GM23338 (cell line): Measurements from ENCODE around the gene MEGF11. TPM values are rescaled to one million over a fixed set of nuclear protein-coding genes. Genes with fewer than 3 reads are reported as not detected.

Source experiments
- ATAC-seq: fragments of 200-7000 bp; cut with Tn5 transposase; 3 replicates; pipeline ENCODE4 v1.9.1; 2020
- DNase-seq: peaks from one replicate; pipeline ENCODE4 v3.0.0-alpha.2; 2015; ENCODE audit warnings: low spot score
- H2AFZ ChIP-seq: fragments of 200-600 bp; sonication (generic); 2 replicates; pipeline ENCODE4 v1.8.0; 2016; ENCODE audit warnings: antibody characterized with exemption, mild to moderate bottlenecking, moderate library complexity
- H3F3A ChIP-seq: fragments of 200-600 bp; sonication (generic); replicated peaks from 2 replicates; pipeline ENCODE4 v1.8.0; 2017; ENCODE audit warnings: antibody characterized with exemption, mixed run types, low read depth
- H3K27ac ChIP-seq: fragments of 200-600 bp; sonication (generic); 2 replicates; pipeline ENCODE4 v1.6.1; 2016; ENCODE audit warnings: low read depth
- H3K27me3 ChIP-seq: fragments of 200-600 bp; sonication (generic); 2 replicates; pipeline ENCODE4 v1.8.0; 2016; ENCODE audit warnings: mild to moderate bottlenecking, mixed run types, moderate library complexity; ENCODE audit not compliant: insufficient read depth
- H3K36me3 ChIP-seq: fragments of 200-600 bp; sonication (generic); 2 replicates; pipeline ENCODE4 v1.8.0; 2016; ENCODE audit warnings: mild to moderate bottlenecking; ENCODE audit not compliant: insufficient read depth
- H3K4me1 ChIP-seq: fragments of 200-600 bp; sonication (generic); 2 replicates; pipeline ENCODE4 v1.8.0; 2016; ENCODE audit warnings: mild to moderate bottlenecking, moderate library complexity; ENCODE audit not compliant: insufficient read depth
- H3K4me2 ChIP-seq: fragments of 200-600 bp; sonication (generic); 2 replicates; pipeline ENCODE4 v1.7.1; 2017; ENCODE audit warnings: mixed run types
- H3K4me3 ChIP-seq: fragments of 200-600 bp; sonication (generic); 2 replicates; pipeline ENCODE4 v1.6.1; 2016; ENCODE audit warnings: mixed run types
- H3K79me2 ChIP-seq: fragments of 200-600 bp; sonication (generic); replicated peaks from 2 replicates; pipeline ENCODE4 v1.8.0; 2017; ENCODE audit warnings: mild to moderate bottlenecking; ENCODE audit not compliant: insufficient read depth
- H3K9me2 ChIP-seq: fragments of 200-600 bp; sonication (generic); 2 replicates; pipeline ENCODE4 v1.8.0; 2017; ENCODE audit not compliant: insufficient read depth
- H4K20me1 ChIP-seq: fragments of 200-600 bp; sonication (generic); replicated peaks from 2 replicates; pipeline ENCODE4 v1.8.0; 2017; ENCODE audit warnings: mild to moderate bottlenecking; ENCODE audit not compliant: insufficient read depth
- H3K27ac Mint-ChIP-seq: 2 replicates; pipeline ENCODE4 v1.8.0; 2020; ENCODE audit warnings: inconsistent platforms, mild to moderate bottlenecking, moderate library complexity, mixed read lengths
- H3K27me3 Mint-ChIP-seq: 3 replicates; pipeline ENCODE4 v1.8.0; 2022; ENCODE audit warnings: low read depth, mild to moderate bottlenecking, moderate library complexity, mixed read lengths, inconsistent platforms; ENCODE audit not compliant: insufficient read depth, poor library complexity
- H3K36me3 Mint-ChIP-seq: 3 replicates; pipeline ENCODE4 v1.8.0; 2021; ENCODE audit warnings: low read depth, mild to moderate bottlenecking, inconsistent platforms, moderate library complexity, mixed read lengths
- H3K4me1 Mint-ChIP-seq: 3 replicates; pipeline ENCODE4 v1.8.0; 2020; ENCODE audit warnings: mild to moderate bottlenecking, inconsistent platforms, mixed read lengths
- H3K4me3 Mint-ChIP-seq: 3 replicates; pipeline ENCODE4 v1.8.0; 2021; ENCODE audit warnings: moderate library complexity, mild to moderate bottlenecking, inconsistent platforms, mixed read lengths
- H3K9me3 Mint-ChIP-seq: 3 replicates; pipeline ENCODE4 v1.8.0; 2020; ENCODE audit warnings: moderate library complexity, mild to moderate bottlenecking, inconsistent platforms, mixed read lengths
- CREB1 ChIP-seq: fragments of 250-450 bp; sonication (Bioruptor Pico); IDR thresholded peaks from 2 replicates; pipeline ENCODE4 v1.5.0; 2020; ENCODE audit warnings: low read depth, mild to moderate bottlenecking, moderate library complexity
- EZH2 ChIP-seq: fragments of 200-600 bp; sonication (generic); IDR thresholded peaks from one replicate; pipeline ENCODE4 v1.8.0; 2017; ENCODE audit warnings: antibody characterized with exemption, mild to moderate bottlenecking, low read depth; ENCODE audit not compliant: unreplicated experiment
- EZH2phosphoT487 ChIP-seq: fragments of 200-600 bp; sonication (generic); IDR thresholded peaks from one replicate; pipeline ENCODE4 v1.8.1; 2018; ENCODE audit warnings: antibody characterized with exemption; ENCODE audit not compliant: unreplicated experiment
- JUNB ChIP-seq: IDR thresholded peaks from one replicate; pipeline ENCODE4 v1.6.1; 2016; ENCODE audit warnings: antibody characterized with exemption; ENCODE audit not compliant: unreplicated experiment
- NANOG ChIP-seq: IDR thresholded peaks from 2 replicates; pipeline ENCODE4 v1.6.1; 2016; ENCODE audit warnings: antibody characterized with exemption, borderline replicate concordance
- polyA plus RNA-seq: library from polyadenylated mRNA; unstranded; fragments of >200 nt; fragmentation: Nextera tagmentation; extraction: Ambion mirVana; gene quantifications from 2 replicates; pipeline ENCODE4 v1.2.1, GENCODE V29; 2016
- total RNA-seq: library from RNA; depleted of rRNA; stranded (reverse); fragments of >200 nt; shearing (Covaris generic); gene quantifications from 2 replicates; pipeline ENCODE4 v1.2.3, GENCODE V29; 2014
- TF ChIP-seq, protein P1 (sequence below): fragments of 250-450 bp; sonication (Bioruptor Pico); IDR thresholded peaks from 2 replicates; pipeline ENCODE4 v1.5.0; 2020; ENCODE audit warnings: mild to moderate bottlenecking, moderate library complexity
- TF ChIP-seq, protein P2 (sequence below), 2 experiments: fragments of 200-600 bp in 1 of 2; sonication (generic) in 1 of 2; conservative IDR thresholded peaks; 2 replicates each; pipeline versions ENCODE4 v1.5.1 to v1.6.1; 2016 to 2017; ENCODE audit warnings: antibody characterized with exemption in 2 of 2, low read depth in 2 of 2, mild to moderate bottlenecking in 2 of 2, moderate library complexity in 1 of 2
- TF ChIP-seq, protein P3 (sequence below): IDR thresholded peaks from one replicate; pipeline ENCODE4 v1.6.1; 2018; ENCODE audit warnings: antibody characterized with exemption; ENCODE audit not compliant: unreplicated experiment
- TF ChIP-seq, protein P4 (sequence below): IDR thresholded peaks from 2 replicates; pipeline ENCODE4 v1.6.1; 2016; ENCODE audit warnings: antibody characterized with exemption

Gene MEGF11
- total and polyA plus RNA-seq, 2 experiments from 2014 or later = 1.3 to 1.9 TPM

DNA sequence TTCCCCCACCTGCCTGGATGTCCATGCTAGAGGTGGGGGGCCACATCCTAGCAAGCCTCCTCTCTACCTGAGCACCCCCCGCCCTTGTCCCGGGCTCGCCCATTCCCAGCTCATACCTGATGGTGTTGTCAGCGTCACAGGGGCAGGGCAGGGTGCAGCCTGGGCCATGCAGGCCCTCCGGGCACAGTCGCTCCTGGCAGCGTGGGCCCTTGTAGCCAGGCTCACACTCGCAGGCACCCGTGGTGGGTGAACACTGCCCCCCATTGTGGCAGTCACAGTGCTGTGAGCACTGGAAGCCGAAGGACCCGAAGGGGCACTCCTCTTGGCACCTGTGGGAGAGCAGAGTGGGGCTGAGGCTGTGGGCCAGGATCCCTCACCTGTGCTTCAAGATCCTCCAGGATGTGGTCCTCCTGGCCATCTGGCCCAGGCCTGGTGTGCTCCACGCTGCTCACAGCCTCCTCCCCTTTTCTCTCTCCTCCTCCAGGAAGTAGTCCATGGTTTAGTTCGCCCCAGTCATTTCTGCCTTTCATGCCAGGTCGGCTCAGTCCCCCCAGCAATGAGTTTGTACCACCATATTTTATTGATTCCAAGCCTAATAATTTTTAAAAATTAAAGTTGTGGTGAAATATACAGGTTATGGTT is 288.6 kb downstream of the MEGF11 start:
- no peaks in the 10 kb centered on the region for H3K79me2 ChIP-seq
- no peaks in the 10 kb centered on the region for H3K9me3 Mint-ChIP-seq
- DNase-seq (no peak), ATAC-seq (peak; percentile 36)
- no peaks in the 10 kb centered on the region for H3K27me3 ChIP-seq
- H3K9me2 ChIP-seq = no peaks in the 10 kb centered on the region
- H3K4me2 ChIP-seq = no peak overlapping the region
- H3K4me1 ChIP-seq = no peaks in the 10 kb centered on the region
- H3K4me3 Mint-ChIP-seq = no peak overlapping the region
- peaks cover 6% of the 10 kb centered on the region for H3K27me3 Mint-ChIP-seq
- no peaks in the 10 kb centered on the region for H3K36me3 ChIP-seq
- H4K20me1 ChIP-seq = no peaks in the 10 kb centered on the region
- no peaks in the 10 kb centered on the region for H3F3A ChIP-seq
- TF ChIP-seq CREB1 = no peak
- no peak for TF ChIP-seq EZH2
- TF ChIP-seq, protein P1, sequence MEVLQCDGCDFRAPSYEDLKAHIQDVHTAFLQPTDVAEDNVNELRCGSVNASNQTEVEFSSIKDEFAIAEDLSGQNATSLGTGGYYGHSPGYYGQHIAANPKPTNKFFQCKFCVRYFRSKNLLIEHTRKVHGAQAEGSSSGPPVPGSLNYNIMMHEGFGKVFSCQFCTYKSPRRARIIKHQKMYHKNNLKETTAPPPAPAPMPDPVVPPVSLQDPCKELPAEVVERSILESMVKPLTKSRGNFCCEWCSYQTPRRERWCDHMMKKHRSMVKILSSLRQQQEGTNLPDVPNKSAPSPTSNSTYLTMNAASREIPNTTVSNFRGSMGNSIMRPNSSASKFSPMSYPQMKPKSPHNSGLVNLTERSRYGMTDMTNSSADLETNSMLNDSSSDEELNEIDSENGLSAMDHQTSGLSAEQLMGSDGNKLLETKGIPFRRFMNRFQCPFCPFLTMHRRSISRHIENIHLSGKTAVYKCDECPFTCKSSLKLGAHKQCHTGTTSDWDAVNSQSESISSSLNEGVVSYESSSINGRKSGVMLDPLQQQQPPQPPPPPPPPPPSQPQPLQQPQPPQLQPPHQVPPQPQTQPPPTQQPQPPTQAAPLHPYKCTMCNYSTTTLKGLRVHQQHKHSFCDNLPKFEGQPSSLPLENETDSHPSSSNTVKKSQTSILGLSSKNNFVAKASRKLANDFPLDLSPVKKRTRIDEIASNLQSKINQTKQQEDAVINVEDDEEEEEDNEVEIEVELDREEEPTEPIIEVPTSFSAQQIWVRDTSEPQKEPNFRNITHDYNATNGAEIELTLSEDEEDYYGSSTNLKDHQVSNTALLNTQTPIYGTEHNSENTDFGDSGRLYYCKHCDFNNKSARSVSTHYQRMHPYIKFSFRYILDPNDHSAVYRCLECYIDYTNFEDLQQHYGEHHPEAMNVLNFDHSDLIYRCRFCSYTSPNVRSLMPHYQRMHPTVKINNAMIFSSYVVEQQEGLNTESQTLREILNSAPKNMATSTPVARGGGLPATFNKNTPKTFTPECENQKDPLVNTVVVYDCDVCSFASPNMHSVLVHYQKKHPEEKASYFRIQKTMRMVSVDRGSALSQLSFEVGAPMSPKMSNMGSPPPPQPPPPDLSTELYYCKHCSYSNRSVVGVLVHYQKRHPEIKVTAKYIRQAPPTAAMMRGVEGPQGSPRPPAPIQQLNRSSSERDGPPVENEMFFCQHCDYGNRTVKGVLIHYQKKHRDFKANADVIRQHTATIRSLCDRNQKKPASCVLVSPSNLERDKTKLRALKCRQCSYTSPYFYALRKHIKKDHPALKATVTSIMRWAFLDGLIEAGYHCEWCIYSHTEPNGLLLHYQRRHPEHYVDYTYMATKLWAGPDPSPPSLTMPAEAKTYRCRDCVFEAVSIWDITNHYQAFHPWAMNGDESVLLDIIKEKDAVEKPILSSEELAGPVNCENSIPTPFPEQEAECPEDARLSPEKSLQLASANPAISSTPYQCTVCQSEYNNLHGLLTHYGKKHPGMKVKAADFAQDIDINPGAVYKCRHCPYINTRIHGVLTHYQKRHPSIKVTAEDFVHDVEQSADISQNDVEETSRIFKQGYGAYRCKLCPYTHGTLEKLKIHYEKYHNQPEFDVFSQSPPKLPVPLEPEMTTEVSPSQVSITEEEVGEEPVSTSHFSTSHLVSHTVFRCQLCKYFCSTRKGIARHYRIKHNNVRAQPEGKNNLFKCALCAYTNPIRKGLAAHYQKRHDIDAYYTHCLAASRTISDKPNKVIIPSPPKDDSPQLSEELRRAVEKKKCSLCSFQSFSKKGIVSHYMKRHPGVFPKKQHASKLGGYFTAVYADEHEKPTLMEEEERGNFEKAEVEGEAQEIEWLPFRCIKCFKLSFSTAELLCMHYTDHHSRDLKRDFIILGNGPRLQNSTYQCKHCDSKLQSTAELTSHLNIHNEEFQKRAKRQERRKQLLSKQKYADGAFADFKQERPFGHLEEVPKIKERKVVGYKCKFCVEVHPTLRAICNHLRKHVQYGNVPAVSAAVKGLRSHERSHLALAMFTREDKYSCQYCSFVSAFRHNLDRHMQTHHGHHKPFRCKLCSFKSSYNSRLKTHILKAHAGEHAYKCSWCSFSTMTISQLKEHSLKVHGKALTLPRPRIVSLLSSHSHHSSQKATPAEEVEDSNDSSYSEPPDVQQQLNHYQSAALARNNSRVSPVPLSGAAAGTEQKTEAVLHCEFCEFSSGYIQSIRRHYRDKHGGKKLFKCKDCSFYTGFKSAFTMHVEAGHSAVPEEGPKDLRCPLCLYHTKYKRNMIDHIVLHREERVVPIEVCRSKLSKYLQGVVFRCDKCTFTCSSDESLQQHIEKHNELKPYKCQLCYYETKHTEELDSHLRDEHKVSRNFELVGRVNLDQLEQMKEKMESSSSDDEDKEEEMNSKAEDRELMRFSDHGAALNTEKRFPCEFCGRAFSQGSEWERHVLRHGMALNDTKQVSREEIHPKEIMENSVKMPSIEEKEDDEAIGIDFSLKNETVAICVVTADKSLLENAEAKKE = no peak
- TF ChIP-seq JUNB = no peak
- TF ChIP-seq, protein P2, sequence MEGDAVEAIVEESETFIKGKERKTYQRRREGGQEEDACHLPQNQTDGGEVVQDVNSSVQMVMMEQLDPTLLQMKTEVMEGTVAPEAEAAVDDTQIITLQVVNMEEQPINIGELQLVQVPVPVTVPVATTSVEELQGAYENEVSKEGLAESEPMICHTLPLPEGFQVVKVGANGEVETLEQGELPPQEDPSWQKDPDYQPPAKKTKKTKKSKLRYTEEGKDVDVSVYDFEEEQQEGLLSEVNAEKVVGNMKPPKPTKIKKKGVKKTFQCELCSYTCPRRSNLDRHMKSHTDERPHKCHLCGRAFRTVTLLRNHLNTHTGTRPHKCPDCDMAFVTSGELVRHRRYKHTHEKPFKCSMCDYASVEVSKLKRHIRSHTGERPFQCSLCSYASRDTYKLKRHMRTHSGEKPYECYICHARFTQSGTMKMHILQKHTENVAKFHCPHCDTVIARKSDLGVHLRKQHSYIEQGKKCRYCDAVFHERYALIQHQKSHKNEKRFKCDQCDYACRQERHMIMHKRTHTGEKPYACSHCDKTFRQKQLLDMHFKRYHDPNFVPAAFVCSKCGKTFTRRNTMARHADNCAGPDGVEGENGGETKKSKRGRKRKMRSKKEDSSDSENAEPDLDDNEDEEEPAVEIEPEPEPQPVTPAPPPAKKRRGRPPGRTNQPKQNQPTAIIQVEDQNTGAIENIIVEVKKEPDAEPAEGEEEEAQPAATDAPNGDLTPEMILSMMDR (conservative IDR thresholded peaks at IDR 0.05; ENCODE audit: low read depth in 2 of 2) = no peak
- no peak for TF ChIP-seq EZH2phosphoT487
- TF ChIP-seq, protein P3, sequence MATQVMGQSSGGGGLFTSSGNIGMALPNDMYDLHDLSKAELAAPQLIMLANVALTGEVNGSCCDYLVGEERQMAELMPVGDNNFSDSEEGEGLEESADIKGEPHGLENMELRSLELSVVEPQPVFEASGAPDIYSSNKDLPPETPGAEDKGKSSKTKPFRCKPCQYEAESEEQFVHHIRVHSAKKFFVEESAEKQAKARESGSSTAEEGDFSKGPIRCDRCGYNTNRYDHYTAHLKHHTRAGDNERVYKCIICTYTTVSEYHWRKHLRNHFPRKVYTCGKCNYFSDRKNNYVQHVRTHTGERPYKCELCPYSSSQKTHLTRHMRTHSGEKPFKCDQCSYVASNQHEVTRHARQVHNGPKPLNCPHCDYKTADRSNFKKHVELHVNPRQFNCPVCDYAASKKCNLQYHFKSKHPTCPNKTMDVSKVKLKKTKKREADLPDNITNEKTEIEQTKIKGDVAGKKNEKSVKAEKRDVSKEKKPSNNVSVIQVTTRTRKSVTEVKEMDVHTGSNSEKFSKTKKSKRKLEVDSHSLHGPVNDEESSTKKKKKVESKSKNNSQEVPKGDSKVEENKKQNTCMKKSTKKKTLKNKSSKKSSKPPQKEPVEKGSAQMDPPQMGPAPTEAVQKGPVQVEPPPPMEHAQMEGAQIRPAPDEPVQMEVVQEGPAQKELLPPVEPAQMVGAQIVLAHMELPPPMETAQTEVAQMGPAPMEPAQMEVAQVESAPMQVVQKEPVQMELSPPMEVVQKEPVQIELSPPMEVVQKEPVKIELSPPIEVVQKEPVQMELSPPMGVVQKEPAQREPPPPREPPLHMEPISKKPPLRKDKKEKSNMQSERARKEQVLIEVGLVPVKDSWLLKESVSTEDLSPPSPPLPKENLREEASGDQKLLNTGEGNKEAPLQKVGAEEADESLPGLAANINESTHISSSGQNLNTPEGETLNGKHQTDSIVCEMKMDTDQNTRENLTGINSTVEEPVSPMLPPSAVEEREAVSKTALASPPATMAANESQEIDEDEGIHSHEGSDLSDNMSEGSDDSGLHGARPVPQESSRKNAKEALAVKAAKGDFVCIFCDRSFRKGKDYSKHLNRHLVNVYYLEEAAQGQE = no peak
- TF ChIP-seq, protein P4, sequence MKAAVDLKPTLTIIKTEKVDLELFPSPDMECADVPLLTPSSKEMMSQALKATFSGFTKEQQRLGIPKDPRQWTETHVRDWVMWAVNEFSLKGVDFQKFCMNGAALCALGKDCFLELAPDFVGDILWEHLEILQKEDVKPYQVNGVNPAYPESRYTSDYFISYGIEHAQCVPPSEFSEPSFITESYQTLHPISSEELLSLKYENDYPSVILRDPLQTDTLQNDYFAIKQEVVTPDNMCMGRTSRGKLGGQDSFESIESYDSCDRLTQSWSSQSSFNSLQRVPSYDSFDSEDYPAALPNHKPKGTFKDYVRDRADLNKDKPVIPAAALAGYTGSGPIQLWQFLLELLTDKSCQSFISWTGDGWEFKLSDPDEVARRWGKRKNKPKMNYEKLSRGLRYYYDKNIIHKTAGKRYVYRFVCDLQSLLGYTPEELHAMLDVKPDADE = no peak
- no peak for TF ChIP-seq NANOG
- no peak overlapping the region for H3K4me3 ChIP-seq
- H3K36me3 Mint-ChIP-seq = no peaks in the 10 kb centered on the region
- no peak overlapping the region for H3K27ac ChIP-seq
- peaks cover 10% of the 10 kb centered on the region for H3K4me1 Mint-ChIP-seq
- no peak overlapping the region for H3K27ac Mint-ChIP-seq
- H2AFZ ChIP-seq = no peak overlapping the region
